ENCODE results near the gene ABI1. TPM values are rescaled to one million over a fixed set of nuclear protein-coding genes. Genes with fewer than 3 reads are reported as not detected.
"Not testable (repeated sequence)": the region's sequence is repeated elsewhere in the genome, so short reads cannot be mapped to it uniquely, and the experiment has no call there.

ABI1 gene
- 46.0 and 79.8 TPM in 2 replicates for total RNA-seq (2014; rRNA removed; shearing (Covaris generic); ENCODE audit: low replicate concordance)

DNA sequence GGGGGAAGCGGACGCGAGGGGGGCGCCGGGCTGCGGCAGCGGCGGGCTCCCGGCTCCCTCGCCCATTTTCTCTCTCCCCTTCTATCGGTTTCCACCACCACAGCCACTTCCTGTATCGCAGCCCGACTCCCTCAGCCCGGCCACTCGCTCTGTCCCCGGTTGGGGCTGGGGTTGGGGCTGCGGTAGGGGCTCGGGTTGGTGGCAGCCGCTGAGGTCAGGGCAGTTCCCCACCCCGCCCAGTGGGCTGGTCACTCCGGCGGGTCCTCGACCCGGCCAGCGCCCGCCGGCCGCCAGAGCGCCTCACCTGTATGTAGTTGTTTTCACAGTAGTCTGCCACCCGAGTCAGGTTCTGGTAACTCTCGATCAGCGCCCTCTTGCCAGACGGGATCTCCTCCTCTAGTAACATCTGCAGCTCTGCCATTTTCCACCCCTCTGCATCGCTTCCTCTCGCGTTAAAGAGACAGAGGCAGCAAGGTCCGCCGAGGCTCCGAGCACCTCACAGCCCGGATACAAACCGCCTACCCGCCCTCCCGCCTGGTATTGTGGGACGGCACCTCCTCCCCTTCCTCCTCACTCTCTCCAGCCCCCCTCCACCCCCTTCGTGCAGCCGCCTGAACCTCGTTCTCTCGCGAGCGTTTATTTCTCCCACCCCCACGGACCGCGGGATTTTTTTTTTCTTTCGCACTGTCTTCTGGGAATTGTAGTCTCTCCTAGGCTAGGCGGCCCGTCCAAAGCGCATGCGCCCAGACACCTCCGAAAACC lies at the start of gene ABI1:
ABI1 (minus strand) TSS at position 516 of the 762 bp plus-strand sequence; CDS start at position 421, 95 bp downstream.
- peak within 1 kb of the TSS; percentile 94 for H3K4me3 ChIP-seq (ENCODE audit: low read length)
- no peaks in the 10 kb centered on the region for H3K36me3 ChIP-seq (ENCODE audit: insufficient read depth, low read length)
- H3K4me2 ChIP-seq (ENCODE audit: low read depth, low read length, poor library complexity, severe bottlenecking) = peak within 1 kb of the TSS; percentile 90
- H3K9me3 ChIP-seq (ENCODE audit: low read length) = no peaks in the 10 kb centered on the region
- H3K27ac ChIP-seq (ENCODE audit: low read length) = peak within 1 kb of the TSS; percentile 92
- peaks cover 33% of the 10 kb centered on the region for H3K4me1 ChIP-seq (ENCODE audit: low read length)
- H3K27me3 ChIP-seq (ENCODE audit: low read length) = no peaks in the 10 kb centered on the region
- peaks cover 51% of the 10 kb centered on the region for H3K79me2 ChIP-seq (ENCODE audit: low read length)
- H3K9ac ChIP-seq (ENCODE audit: low read length) = peak within 1 kb of the TSS; percentile 99
- DNase-seq = peak; percentile 100
- H2AFZ ChIP-seq (ENCODE audit: low read length) = peak within 1 kb of the TSS; percentile 95
- H3K9me2 ChIP-seq (replicated peaks; ENCODE audit: insufficient read depth, low read length) = no peaks in the 10 kb centered on the region
- H4K20me1 ChIP-seq (ENCODE audit: insufficient read depth, low read depth, low read length) = 0 out of 2 replicates have a peak, but pooled peaks cover 9% of the 10 kb centered on the region

- Histone ChIP-seq H3K36me3 (ENCODE audit: insufficient read depth, low read length) (no peaks in the 10 kb centered on the region), H2AFZ (ENCODE audit: low read length) (no peak overlapping the region), H3K4me3 (ENCODE audit: low read length) (no peak overlapping the region), H3K27me3 (ENCODE audit: low read length) (no peaks in the 10 kb centered on the region; the same call in 1 of the 2 replicates), H3K79me2 (ENCODE audit: low read length) (no peaks in the 10 kb centered on the region), H3K9me2 (replicated peaks; ENCODE audit: insufficient read depth, low read length) (no peaks in the 10 kb centered on the region), H3K4me1 (ENCODE audit: low read length) (peaks cover 10% of the 10 kb centered on the region), H4K20me1 (ENCODE audit: insufficient read depth, low read depth, low read length) (no peaks in the 10 kb centered on the region), H3K27ac (ENCODE audit: low read length) (no peak overlapping the region), H3K4me2 (ENCODE audit: low read depth, low read length, poor library complexity, severe bottlenecking) (no peak overlapping the region), H3K9ac (ENCODE audit: low read length) (no peak overlapping the region), H3K9me3 (ENCODE audit: low read length) (no peaks in the 10 kb centered on the region)
- no peak for DNase-seq
Observed at GRCh38 chr10:26909753-26910152, 49.0 kb upstream of the ABI1 start.

GRCh38 chr10:26905253-26905781 lies 44.6 kb upstream of the ABI1 start:
- not testable (repeated sequence) for H3K36me3 ChIP-seq (ENCODE audit: insufficient read depth, low read length); H4K20me1 ChIP-seq (ENCODE audit: insufficient read depth, low read depth, low read length); H3K27ac ChIP-seq (ENCODE audit: low read length); H3K4me3 ChIP-seq (ENCODE audit: low read length); H3K4me2 ChIP-seq (ENCODE audit: low read depth, low read length, poor library complexity, severe bottlenecking); H3K27me3 ChIP-seq (ENCODE audit: low read length); H3K9me3 ChIP-seq (ENCODE audit: low read length); H2AFZ ChIP-seq (ENCODE audit: low read length); H3K4me1 ChIP-seq (ENCODE audit: low read length); H3K9me2 ChIP-seq (replicated peaks; ENCODE audit: insufficient read depth, low read length); H3K9ac ChIP-seq (ENCODE audit: low read length); DNase-seq; H3K79me2 ChIP-seq (ENCODE audit: low read length)

DNA sequence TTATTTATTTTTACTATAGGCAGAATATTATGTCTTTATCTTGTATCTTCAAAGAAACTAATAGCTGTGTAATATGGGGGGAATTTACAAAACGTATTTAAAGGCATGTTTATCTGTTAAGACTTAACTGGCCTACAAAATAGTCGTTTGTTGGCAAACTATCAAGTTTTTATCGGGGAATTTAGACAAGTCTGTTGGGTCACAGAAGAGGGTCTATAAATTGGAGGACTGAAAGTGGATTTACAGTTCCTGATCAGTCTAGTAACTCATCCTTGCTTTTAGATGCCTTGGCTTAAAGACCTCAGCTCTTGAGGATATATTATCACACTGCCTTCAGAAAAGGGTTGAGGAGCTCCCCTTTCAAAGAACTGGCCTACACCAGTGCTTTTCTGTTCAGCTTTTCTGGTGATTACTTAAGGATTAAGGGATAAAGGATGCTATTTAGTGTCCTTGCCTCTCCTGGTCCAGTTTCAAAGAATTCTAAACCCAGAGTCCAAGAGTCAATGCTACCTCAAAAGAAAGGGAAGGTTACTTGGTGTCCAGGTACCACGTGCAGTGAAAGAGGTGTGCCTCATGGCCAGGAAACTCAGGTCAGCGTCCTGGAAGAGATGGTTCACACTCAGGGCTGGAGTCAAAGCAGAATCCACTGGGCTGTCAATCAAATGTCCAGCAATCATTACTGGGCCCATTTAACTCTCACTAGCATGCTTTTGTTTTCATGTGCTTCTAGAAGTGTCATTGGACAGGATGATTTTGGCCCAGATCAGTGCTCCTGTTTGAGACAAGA lies 42.9 kb upstream of the ABI1 start:
- H4K20me1 ChIP-seq (ENCODE audit: insufficient read depth, low read depth, low read length) = no peaks in the 10 kb centered on the region
- no peak overlapping the region for H3K4me3 ChIP-seq (ENCODE audit: low read length)
- H2AFZ ChIP-seq (ENCODE audit: low read length) = no peak overlapping the region
- no peaks in the 10 kb centered on the region for H3K79me2 ChIP-seq (ENCODE audit: low read length)
- DNase-seq = no peak
- no peaks in the 10 kb centered on the region; the same call in 1 of the 2 replicates for H3K27me3 ChIP-seq (ENCODE audit: low read length)
- no peaks in the 10 kb centered on the region for H3K9me3 ChIP-seq (ENCODE audit: low read length)
- no peak overlapping the region for H3K9ac ChIP-seq (ENCODE audit: low read length)
- no peaks in the 10 kb centered on the region for H3K4me1 ChIP-seq (ENCODE audit: low read length)
- no peaks in the 10 kb centered on the region for H3K36me3 ChIP-seq (ENCODE audit: insufficient read depth, low read length)
- H3K27ac ChIP-seq (ENCODE audit: low read length) = no peak overlapping the region
- H3K9me2 ChIP-seq (replicated peaks; ENCODE audit: insufficient read depth, low read length) = no peaks in the 10 kb centered on the region
- H3K4me2 ChIP-seq (ENCODE audit: low read depth, low read length, poor library complexity, severe bottlenecking) = no peak overlapping the region

DNA sequence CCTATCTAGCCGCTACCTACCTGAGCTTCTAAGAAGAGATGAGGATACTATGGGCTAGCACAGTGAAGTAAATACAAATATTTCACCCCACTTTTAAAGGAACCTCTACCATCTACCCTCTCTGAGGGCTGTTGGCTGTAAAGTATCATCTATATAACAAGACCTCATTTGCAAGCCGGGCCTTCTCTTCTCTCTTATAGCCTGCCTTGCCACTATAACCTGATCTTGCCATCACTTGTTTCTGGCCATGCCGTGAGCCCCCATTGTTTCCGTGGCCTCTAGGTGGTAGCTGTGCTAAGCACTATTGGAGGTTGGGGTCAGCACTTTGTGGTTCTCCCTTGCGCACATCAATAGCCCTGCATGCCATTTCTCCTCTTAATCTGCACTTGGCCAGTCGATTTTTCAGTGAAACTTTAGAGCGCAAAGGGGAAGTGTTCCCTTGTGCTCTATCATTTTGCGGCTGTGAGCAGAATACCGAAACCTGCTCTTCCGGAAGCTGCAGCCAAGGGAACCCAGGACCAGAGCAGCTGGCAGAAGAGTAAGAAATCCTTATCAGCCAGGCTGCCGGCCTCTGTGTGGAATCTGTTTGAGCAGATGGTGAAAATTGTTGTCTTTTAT lies 31.7 kb upstream of the ABI1 start:
- not testable (repeated sequence) for H3K4me1 ChIP-seq (ENCODE audit: low read length); H3K27ac ChIP-seq (ENCODE audit: low read length); H3K27me3 ChIP-seq (ENCODE audit: low read length); H3K9me2 ChIP-seq (replicated peaks; ENCODE audit: insufficient read depth, low read length); DNase-seq; H3K4me3 ChIP-seq (ENCODE audit: low read length); H3K36me3 ChIP-seq (ENCODE audit: insufficient read depth, low read length); H4K20me1 ChIP-seq (ENCODE audit: insufficient read depth, low read depth, low read length); H3K4me2 ChIP-seq (ENCODE audit: low read depth, low read length, poor library complexity, severe bottlenecking); H3K9me3 ChIP-seq (ENCODE audit: low read length); H3K79me2 ChIP-seq (ENCODE audit: low read length); H3K9ac ChIP-seq (ENCODE audit: low read length); H2AFZ ChIP-seq (ENCODE audit: low read length)

- H3K27me3 ChIP-seq (ENCODE audit: low read length) = no peaks in the 10 kb centered on the region
- H3K9me2 ChIP-seq (replicated peaks; ENCODE audit: insufficient read depth, low read length) = no peaks in the 10 kb centered on the region
- H3K9ac ChIP-seq (ENCODE audit: low read length) = no peak overlapping the region
- peak; percentile 91 for DNase-seq
- no peaks in the 10 kb centered on the region for H3K36me3 ChIP-seq (ENCODE audit: insufficient read depth, low read length)
- H3K9me3 ChIP-seq (ENCODE audit: low read length) = no peaks in the 10 kb centered on the region
- no peaks in the 10 kb centered on the region for H3K79me2 ChIP-seq (ENCODE audit: low read length)
- no peaks in the 10 kb centered on the region for H4K20me1 ChIP-seq (ENCODE audit: insufficient read depth, low read depth, low read length)
- H2AFZ ChIP-seq (ENCODE audit: low read length) = 0 out of 2 replicates have a peak overlapping the region, but pooled peaks have one; percentile 17
- H3K4me1 ChIP-seq (ENCODE audit: low read length) = peaks cover 2% of the 10 kb centered on the region; the same call in 1 of the 2 replicates
- no peak overlapping the region for H3K27ac ChIP-seq (ENCODE audit: low read length)
- H3K4me2 ChIP-seq (ENCODE audit: low read depth, low read length, poor library complexity, severe bottlenecking) = no peak overlapping the region
- no peak overlapping the region for H3K4me3 ChIP-seq (ENCODE audit: low read length)
Observed at GRCh38 chr10:26890956-26891355, 30.2 kb upstream of the ABI1 start.

- Histone ChIP-seq H3K4me1 (ENCODE audit: low read length) (peaks cover 9% of the 10 kb centered on the region; the same call in 1 of the 2 replicates), H3K4me2 (ENCODE audit: low read depth, low read length, poor library complexity, severe bottlenecking) (no peak overlapping the region), H3K4me3 (ENCODE audit: low read length) (no peak overlapping the region), H3K27ac (ENCODE audit: low read length) (no peak overlapping the region), H3K9ac (ENCODE audit: low read length) (no peak overlapping the region), H3K9me2 (replicated peaks; ENCODE audit: insufficient read depth, low read length) (no peaks in the 10 kb centered on the region), H3K27me3 (ENCODE audit: low read length) (no peaks in the 10 kb centered on the region), H4K20me1 (ENCODE audit: insufficient read depth, low read depth, low read length) (no peaks in the 10 kb centered on the region), H3K79me2 (ENCODE audit: low read length) (no peaks in the 10 kb centered on the region), H2AFZ (ENCODE audit: low read length) (no peak overlapping the region), H3K9me3 (ENCODE audit: low read length) (no peaks in the 10 kb centered on the region), H3K36me3 (ENCODE audit: insufficient read depth, low read length) (no peaks in the 10 kb centered on the region)
- DNase-seq = no peak
Observed at GRCh38 chr10:26887611-26888215, 27.0 kb upstream of the ABI1 start.

Measured in Karpas-422 (cell line).